AG08395 (cell line): ENCODE data around the gene ETHE1.

Experiments
- DNase-seq: peaks from one replicate; pipeline ENCODE4 v3.0.0; 2012; ENCODE audit warnings: mixed read lengths, low spot score

The ETHE1 gene

GRCh38 chr19:43526884-43527859, at the start of gene ETHE1:
Gene ETHE1 (minus strand): TSS chr19:43527201. CDS start chr19:43527177, 24 bp downstream.
- peak; percentile 81 for DNase-seq

GRCh38 chr19:43575955-43576878, 49.2 kb upstream of the ETHE1 start:
- DNase-seq = no peak

GRCh38 chr19:43575156-43575950, 48.4 kb upstream of the ETHE1 start, which contains the start of the genes PINLYP and XRCC1:
Gene PINLYP (plus strand): TSS chr19:43575801. CDS start chr19:43577192, 1,391 bp downstream.
Gene XRCC1 (minus strand): TSS chr19:43575527. CDS start chr19:43575458, 69 bp downstream.
- DNase-seq = peak; percentile 99

- DNase-seq = no peak
These were observed 47.6 kb upstream of the ETHE1 start for GRCh38 chr19:43574424-43575155.

GRCh38 chr19:43572171-43572588, 45.2 kb upstream of the ETHE1 start:
- no peak for DNase-seq

- DNase-seq = no peak
These were observed 43.3 kb upstream of the ETHE1 start for GRCh38 chr19:43570174-43570791.

GRCh38 chr19:43569657-43570056, 42.7 kb upstream of the ETHE1 start:
- DNase-seq = no peak

- no peak for DNase-seq
These were observed 37.8 kb upstream of the ETHE1 start for GRCh38 chr19:43564800-43565199.

GRCh38 chr19:43563816-43564457, 36.9 kb upstream of the ETHE1 start:
- DNase-seq = no peak

- DNase-seq = peak; percentile 78
These were observed 35.8 kb upstream of the ETHE1 start for GRCh38 chr19:43562698-43563241.

GRCh38 chr19:43562226-43562697, 35.3 kb upstream of the ETHE1 start:
- DNase-seq = no peak

GRCh38 chr19:43561139-43561970, 34.4 kb upstream of the ETHE1 start:
- no peak for DNase-seq

GRCh38 chr19:43560687-43561086, 33.7 kb upstream of the ETHE1 start:
- peak; percentile 17 for DNase-seq

GRCh38 chr19:43555185-43555770, 28.3 kb upstream of the ETHE1 start:
- DNase-seq = peak; percentile 87

GRCh38 chr19:43554317-43554895, 27.4 kb upstream of the ETHE1 start:
- DNase-seq = no peak

- no peak for DNase-seq
These were observed 26.7 kb upstream of the ETHE1 start for GRCh38 chr19:43553656-43554055.

GRCh38 chr19:43552616-43553015, 25.6 kb upstream of the ETHE1 start:
- DNase-seq = no peak

- DNase-seq = no peak
These were observed 25.1 kb upstream of the ETHE1 start for GRCh38 chr19:43552198-43552450.
